ENCODE measurements around the gene SLC27A1.

The SLC27A1 gene

DNA sequence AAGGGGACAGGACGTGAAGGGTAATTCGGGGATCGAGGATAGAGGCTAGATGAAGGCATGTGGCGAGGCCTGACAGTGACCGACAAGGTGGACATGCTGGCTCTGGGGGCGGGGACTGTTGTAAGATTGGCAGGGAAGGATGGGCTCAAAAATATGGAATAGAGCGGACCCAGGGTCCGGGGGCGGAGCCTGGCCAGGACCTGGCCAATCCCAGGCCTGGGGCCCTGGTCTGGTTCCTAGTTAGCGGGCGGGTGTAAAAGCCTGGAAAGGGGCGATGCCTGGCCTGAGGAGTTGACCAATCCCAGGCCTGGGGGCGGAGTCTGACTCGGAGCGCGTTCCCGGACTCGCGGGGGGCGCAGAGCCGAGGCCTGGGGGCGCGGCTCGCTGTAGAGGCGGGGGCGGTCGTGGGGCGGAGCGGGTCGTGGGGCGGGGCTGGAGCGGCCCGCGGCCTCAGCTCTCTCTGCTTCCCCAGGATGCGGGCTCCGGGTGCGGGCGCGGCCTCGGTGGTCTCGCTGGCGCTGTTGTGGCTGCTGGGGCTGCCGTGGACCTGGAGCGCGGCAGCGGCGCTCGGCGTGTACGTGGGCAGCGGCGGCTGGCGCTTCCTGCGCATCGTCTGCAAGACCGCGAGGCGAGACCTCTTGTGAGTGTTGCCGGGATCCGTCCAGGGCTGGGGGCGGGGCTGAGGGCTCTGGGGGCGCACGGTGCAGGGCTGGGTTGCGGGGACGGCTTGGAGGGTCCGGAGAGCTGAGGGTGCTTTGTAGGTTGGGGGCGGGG lies at the start of gene SLC27A1:
Gene SLC27A1 (plus strand): TSS at position 457 of the 774 bp plus-strand sequence. CDS start 17 bp downstream, at position 474.
- DNase-seq, result peak; percentile 81

DNA sequence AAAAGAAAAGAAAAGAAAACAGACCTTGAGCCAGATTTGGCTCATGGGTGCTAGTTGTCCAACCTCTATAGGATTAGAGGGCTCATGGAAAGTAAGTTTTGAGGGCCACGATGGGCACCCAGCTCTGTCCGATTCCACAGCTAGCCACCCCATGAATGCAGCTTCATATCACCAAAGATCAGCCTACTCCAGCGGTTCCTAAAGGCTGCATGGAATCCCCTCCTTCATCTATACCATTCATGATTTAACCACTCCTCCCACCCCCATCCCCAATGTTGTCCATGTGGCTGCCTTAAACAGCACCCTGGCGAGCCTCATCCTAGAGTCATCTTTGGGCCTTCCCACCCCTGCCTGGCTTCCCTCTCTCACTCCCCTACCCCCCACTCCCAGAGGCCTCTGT lies 48.4 kb upstream of the SLC27A1 start:
- no peak for DNase-seq

DNA sequence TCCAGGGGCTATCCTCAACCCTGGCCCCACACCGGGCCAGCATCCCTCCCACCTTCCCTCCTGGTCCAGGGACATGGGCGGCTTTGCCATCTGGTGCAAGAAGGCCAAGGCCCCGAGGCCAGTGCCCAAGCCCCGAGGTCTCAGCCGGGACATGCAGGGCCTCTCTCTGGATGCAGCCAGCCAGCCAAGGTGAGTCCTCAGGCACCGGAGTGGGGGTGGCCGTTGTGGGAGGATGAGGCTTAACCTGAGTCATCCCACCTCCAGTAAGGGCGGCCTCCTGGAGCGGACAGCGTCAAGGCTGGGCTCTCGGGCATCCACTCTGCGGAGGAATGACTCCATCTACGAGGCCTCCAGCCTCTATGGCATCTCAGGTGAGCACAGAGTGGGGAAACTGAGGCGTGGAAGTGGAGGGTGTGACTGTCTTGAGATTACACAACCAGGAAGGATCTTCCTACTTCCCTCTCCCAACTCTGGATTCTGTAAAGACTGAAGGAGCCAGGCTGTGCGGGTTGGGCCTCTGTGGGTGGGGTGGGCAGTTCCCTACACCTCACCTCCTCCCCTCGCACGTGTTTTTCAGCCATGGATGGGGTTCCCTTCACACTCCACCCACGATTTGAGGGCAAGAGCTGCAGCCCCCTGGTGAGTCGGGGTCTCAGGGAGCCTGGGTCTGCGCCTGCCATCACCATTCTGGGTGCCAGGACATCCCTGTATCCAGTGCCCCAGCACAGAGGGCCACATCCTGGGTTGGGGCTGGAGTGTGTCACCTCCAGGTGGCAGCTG lies 46.7 kb upstream of the SLC27A1 start:
- DNase-seq, result no peak

DNA sequence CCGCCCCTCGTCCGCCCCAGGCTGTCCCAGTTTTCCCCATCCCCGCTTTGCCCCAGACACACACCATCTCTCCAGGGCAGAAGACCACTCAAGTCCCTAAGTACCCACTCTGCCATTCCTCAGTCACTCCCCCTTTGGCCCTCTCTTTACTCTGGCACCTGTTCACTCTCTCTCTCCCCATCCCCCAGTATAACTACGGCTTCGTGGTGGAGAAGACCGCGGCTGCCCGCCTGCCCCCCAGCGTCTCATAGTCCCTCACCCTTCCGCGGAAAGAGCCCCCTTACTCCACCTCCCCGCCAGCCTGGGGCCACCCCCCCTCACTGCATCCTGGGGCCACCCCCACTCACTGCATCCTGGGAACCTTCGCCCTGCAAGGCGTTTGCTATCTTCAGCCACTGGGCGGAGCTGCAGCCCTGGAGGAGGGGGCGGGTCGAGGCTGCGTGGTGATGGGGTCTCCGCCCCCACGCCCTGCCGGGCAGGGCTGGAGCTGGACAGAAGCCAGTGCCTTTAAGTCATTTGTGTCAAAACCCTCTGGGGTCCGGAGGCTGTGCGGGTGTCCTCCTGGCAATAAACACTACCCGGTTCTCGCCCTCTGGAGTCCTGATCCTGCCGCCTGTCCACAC lies 45.5 kb upstream of the SLC27A1 start:
- no peak for DNase-seq

DNA sequence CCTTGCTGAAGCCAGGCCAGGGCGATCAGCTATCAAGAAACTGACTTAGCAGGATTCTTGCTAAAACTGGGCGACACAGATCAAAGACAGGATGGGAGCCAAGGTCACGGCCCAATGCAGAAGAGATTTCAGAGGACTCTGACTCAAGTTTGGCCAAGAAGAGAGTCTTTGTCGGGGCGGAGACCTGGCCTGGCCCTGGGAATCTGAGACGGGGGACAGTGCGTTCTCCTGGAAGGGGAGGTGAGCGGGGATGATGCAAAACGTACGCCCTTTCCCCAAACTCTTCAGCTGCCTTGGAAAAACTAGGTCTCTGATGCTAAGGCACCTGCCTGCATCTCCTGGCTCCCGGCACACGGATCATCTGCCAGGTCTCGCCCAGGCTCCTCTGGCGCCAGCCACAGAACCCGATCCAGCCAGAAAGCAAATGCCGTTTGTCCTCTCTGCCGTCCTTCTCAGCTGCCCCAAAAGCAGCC lies 40.6 kb upstream of the SLC27A1 start:
- DNase-seq, result no peak

DNA sequence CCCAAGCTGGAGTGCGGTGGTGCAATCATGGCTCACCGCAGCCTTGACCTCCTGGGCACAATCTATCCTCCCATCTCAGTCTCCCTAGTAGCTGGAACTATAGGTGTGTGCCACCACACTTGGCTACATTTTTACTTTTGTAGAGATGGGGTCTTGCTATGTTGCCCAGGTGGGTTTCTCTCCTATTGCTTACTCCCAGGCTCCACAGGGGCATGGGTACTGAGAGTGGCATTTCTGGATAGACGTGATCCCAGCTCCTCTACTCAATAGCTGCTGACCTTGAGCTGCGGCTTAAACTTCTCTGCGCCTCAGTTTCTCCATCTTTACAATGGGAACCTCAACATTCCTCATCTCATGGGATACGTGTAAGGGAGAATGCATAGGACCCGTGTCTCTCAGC lies 38.9 kb upstream of the SLC27A1 start:
- no peak for DNase-seq

DNA sequence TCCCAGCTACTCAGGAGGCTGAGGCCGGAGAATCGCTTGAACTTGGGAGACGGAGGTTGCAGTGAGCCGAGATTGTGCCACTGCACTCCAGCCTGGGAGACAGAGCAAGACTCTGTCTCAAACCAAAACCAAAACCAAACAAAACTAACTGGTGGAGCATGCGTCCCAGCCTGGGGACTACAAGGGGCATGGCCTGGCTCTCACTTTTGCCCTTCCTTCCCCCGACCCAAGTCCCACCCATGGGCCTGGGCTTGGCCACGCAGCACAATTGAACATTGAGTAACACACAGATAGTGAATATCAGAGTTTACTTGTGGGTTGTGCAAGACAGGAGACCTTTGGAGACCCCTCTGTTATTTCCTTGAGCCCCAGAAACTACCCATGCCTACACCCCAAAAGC lies 35.1 kb upstream of the SLC27A1 start:
- DNase-seq, result no peak

DNA sequence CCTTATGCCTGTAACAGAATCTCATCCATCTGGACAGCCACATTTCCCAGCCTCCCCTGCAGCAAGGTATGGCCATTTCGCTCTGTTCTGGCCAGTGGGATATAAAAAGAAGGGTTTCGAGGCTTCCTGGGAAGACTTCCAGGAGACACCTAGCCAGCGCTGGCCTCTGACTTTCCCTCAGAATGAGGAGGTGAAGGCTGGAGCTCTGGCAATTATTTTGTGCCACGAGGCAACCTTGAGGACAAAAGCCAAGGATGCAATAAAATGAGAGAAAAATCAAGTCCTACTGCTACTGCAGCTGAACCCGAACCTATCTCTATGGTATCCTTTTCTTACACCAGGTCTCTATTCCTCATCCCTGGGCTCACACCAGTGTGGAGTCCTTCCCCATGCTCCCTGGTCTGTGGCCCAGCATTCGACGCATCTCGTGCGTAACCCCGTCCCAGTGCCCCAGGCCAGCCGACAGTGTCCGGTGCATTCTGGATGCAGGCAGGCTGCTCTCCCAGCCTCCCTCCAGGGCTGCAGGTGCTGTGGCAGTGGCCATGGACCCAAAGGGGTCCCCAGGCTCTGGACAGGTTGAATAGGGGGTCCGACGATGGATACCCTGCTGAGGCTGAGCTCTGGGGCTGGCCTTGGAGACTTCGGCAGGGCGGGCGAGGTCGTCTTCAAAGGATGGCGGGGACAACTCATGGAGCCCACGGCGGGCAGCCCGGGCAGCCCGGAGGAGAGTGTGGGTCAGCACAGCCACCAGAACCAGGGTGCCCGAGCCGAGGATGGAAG lies 34.0 kb upstream of the SLC27A1 start:
- DNase-seq, result no peak

DNA sequence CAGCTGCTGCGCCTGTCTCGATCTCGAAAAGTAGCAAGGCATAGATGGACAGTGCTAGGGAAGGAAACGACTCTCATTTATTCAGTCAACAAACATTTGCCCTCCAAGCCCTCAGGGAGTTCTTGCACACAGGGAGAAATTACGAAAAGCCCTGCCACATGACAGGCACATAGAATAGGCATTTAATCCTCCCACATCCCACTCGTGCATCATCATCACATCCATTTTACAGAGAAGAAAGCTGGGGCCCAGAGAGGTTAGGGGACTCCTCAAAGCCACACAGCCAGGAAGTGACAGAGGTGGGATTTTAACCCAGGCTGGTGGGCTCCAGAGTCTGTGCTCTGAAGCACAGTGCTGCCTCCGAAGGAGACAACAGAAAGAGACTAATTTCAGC lies 33.5 kb upstream of the SLC27A1 start:
- DNase-seq, result no peak

DNA sequence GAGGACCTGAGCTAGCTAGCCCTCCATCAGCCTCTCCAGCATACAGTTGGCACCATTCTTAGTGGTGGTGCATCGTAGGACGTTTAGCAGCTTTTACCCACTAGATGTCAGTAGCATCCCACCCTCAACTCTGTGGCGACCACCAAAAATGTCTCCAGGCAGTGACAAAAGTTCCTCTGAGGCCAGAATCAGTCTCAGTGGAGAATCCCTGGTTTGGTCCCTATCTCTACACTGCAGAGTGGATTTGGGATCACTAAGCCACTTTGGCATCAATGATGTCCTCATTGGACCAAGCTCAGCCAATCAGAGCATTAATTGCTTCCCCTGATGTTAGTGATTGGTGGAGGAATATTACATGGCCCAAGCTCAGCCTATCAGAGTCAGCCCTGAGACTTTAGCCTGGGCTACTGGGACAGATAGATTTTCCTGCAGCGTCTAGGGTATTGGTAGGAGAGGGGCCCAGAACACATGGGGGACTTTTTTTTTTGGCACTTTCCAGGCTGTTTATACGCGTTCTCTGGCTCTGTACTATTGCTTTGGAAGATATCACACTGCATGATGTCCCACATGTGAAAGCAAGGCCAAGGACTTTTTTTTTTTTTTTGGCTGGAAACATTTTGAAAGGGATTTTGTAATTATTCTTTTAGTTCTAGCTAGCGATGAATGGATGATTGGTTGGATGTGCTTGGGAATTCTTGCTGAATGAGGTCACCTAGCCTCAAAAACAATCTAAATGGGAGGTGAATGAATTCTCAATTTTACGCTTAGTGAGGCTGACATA lies 28.9 kb upstream of the SLC27A1 start:
- DNase-seq, result no peak

DNA sequence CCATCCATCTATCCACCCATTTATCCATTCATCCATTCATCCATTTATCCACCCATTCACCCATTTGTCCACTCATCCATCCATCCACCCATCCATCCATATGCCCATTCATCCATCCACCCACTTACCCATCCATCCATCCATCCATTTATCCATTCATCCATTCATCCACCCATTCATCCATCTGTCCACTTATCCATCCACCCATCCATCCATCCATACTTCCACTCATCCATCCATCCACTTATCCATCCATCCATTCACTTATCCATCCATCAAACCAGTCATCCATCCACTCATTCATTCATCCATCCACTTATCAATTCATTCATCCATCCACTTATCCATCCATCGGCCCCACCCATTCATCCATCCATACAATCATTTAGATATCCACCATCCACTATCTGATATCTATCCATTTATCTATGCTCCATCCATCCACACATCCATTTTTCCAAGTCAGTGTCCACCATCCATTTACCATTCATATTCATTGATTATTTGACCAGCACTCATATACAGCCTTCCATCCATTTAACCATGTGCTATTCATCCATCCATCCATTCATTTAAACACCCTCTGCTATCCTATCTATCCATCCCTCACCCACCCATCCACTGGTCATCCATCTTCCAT lies 24.7 kb upstream of the SLC27A1 start:
- DNase-seq, result no peak

DNA sequence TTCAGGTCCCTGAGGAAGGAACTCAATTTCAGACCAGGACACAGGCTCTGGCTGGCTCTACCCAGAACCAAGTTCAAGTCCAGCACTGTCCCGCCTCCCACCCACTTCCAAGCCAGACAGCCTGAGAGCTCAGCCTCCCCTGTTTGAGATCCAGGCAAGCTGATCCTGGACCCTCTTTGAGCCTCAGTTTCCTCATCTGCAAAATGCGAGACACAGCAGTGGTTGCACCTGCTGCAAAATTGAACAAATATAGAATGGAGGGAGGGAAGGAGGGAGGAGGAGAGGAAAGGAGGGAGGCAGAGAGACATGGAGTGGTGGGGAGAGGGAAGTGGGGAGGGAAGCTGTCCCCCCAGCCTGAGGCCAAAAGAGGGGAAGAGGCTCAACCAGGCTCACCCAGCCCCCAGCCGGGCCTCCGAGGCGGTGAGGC lies 22.6 kb upstream of the SLC27A1 start:
- no peak for DNase-seq

DNA sequence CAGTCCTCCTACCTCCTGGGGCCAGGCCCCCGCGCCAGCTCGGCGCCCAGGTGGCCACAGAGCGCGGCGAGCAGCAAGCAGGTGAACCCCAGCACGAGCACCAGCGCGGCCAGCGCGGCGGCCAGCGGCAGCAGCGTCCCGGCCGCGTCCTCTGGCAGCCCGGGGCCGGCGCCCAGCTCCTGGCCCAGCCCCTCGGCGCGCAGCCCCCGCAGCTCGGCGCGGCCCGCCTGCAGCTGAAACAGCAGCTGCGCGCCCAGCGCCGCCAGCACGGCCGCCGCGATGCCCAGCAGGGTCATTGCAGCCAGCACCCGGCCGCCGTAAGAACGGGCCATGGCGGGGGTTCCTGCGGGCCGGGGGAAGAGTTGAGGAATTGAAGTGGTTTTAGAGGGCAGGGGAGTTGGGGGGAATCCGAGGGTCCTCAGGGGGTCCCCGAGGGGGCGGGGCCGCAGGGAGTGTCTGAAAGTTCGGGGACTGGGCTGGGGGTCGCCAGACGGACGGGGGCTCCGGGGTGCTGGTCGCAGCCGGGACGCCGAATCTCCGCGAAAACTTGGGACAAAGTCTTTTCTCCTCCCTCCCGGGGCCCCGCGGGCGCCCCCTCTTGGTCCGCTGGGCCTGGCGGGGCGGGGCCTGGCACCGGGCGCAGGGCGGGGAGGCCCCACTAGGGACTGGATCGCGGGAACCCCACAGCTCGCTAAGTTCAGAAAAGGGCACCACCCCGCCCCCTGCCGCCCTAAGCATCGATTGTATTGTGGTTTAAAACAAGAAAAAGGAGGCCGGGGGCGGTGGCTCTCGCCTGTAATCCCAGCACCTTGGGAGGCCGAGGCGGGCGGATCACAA lies 22.0 kb upstream of the SLC27A1 start, which contains the start of gene TMEM221:
Gene TMEM221 (minus strand): TSS at position 538 of the 837 bp plus-strand sequence. CDS start 206 bp downstream, at position 332.
- DNase-seq, result peak; percentile 43

DNA sequence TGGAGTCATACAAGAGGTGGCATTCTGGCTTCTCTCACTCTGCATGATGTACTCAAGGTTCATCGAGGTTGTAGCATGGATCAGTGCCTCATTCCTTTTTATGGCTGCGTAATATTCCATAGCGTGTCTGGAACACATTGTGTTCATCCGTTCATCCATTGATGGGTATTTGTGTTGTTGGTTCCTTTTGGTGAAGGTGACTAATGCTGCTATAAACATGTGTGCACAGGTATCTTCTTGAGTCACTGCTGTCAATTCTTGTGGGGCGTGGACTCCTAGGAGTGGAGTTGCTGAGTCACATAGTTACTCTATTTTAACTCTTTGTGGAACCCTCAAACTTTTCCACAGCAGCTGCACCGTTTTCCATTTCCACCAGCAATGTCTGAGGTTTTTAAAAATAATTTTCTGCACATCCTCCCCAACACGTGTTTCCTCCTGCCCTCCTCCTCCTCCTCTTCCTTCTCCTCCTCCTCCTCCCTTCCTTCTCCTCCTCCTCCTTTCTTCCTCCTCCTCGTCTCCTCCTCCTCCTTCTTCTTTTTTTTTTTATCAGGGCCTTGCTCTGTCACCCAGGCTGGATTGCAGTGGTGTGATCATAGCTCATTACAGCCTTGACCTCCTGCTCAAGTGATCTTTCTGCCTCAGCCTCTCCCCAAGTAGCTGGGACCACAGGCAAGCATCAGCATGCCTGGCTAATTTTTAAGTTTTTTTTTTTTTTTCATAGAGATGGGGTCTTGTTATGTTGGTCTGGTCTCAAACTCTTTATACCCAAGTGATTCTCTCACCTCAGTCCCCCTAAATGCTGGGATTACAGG lies 19.9 kb upstream of the SLC27A1 start:
- DNase-seq, result peak; percentile 35

DNA sequence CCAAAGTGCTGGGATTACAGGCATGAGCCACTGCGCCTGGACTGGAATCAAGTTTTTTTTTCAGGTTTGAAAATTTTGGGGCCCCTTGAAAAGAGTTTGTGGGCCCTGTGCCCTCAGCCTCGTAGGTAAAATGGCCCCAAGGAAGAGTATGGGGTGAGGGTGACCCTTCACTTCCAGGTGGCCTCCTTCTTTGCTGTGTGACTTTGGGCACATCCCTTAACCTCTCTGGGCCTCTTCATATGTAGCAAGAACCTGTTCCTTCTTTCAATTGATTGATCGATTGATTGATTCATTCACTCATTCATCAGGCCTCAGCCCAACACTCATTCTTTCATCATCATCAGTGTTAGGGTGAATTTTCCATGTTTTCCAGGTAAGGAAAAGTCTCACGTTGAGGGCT lies 18.5 kb upstream of the SLC27A1 start:
- DNase-seq, result no peak

DNA sequence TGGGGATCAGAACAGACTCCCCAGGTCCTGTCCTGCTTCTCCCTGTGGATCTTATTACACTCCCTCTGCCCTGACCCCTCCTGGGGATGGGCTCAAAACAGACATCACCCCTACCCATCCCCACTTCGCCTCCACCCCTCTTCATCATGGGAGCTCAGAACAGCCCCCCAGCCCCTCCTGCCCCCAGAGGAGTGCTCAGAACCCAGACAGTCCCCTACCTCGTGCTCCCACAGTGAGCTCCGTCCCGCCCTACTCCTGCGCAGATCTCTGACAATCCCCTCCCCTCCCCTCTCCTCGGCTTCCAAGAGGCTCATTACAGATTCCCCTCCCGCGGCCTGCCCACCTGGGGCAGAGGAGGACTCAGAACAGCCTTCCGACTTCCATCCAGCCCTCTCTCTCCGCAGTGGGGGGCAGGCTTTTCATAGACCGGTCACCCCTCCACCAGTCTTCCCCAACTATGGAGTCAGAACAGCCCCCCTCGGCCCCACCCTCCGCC lies 15.7 kb upstream of the SLC27A1 start:
- DNase-seq, result no peak

DNA sequence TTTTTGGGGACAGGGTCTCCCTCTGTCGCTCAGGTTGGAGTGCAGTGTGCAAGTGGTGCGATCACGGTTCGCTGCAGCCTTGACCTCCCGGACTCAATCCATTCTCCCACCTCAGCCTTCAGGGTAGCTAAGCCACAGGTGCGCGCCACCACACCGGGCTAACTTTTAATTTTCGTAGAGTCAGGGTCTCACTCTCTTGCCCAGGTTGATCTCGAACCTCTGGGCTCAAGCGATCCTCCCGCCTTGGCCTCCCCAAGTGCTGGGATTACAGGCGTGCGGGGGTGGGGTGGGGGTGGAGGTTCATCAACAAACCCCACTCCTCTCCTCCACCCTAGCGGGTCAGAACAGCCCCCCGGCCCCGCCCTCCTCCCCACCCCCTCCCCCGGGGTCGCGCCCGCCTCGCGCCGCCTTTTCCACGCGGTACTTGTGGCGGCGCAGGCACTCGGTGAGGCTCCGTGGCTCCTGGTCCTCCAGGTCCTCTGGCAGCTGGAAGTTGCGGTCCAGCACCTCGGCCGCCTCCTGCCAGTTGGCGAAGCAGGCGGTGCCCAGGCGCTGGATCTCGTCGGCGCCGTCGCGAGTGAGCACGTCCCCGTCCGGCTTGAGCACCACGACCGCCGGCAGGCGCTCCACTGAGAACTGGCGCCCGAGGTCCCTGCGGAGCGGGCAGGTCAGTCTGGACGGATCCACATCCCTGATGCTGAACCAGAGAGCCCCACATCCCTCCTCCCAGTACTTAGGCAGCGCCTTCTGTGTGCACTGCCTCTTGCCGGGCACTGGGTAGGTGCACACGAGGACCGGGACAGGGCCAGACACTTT lies 14.8 kb upstream of the SLC27A1 start:
- DNase-seq, result no peak

DNA sequence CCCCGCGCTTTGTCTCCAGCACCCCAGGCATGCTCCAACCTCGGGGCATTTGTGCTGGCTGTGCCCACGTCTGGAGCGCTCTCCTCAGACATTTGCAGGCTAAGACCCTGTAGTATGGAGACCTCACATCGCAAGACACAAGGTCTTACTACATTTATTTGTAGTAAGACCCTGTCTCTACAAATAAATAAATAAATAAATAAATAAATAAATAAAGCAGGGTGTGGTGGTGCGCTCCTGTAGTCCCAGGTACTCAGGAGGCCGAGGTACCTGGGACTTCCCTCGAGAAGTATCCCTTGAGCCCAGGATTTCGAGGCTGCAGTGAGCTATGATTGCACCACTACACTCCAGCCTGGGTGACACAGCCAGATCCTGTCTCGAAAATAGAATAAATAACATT lies 14.2 kb upstream of the SLC27A1 start:
- DNase-seq, result no peak
